GM11168 (cell line): ENCODE measurements around the gene ATF6.

ENCODE experiments used
- in situ Hi-C: fragments of 300-500 bp; cut with MboI; formaldehyde crosslinking; loops from one replicate; pipeline ENCODE4 v1.12.0; 2022; ENCODE audit warnings: low sequenced_read_pairs; ENCODE audit not compliant: unreplicated experiment

Gene ATF6

GRCh38 chr1:162010175-162010506 lies 244.0 kb downstream of the ATF6 start:
- in situ Hi-C loops = no loop called here

- in situ Hi-C loops = no loop called here
Observed at GRCh38 chr1:162011337-162012012, 245.4 kb downstream of the ATF6 start.

GRCh38 chr1:162013289-162013688 lies 247.2 kb downstream of the ATF6 start:
- in situ Hi-C loops = no loop called here
